K562 (cell line): ENCODE results near the gene RAB6A. TPM values are rescaled to one million over a fixed set of nuclear protein-coding genes. Genes with fewer than 3 reads are reported as not detected.

Experiments
- CC2D1A ChIP-seq: fragments of 450-650 bp; IDR thresholded peaks from 2 replicates; pipeline ENCODE4 v1.6.1; 2017; ENCODE audit warnings: mild to moderate bottlenecking
- ETS2 ChIP-seq: IDR thresholded peaks from 2 replicates; pipeline ENCODE4 v1.6.1; 2016; ENCODE audit warnings: borderline replicate concordance, missing genetic modification characterization, mild to moderate bottlenecking, moderate library complexity, missing compliant biosample characterization; ENCODE audit not compliant: poor library complexity, severe bottlenecking
- MEF2A ChIP-seq: IDR thresholded peaks from 2 replicates; pipeline ENCODE4 v1.6.1; 2011; ENCODE audit warnings: low read depth, mild to moderate bottlenecking, low read length, moderate library complexity; ENCODE audit not compliant: control insufficient read depth
- MTA1 ChIP-seq: fragments of 450-650 bp; IDR thresholded peaks from 2 replicates; pipeline ENCODE4 v1.6.1; 2017; ENCODE audit warnings: borderline replicate concordance
- SETDB1 ChIP-seq: IDR thresholded peaks from one replicate; pipeline ENCODE4 v1.6.1; 2012; ENCODE audit warnings: low read length, control low read depth, inconsistent platforms
- SRSF7 ChIP-seq: fragments of 200-400 bp; formaldehyde crosslinking; optimal IDR thresholded peaks from 2 replicates; pipeline ENCODE3; 2017; ENCODE audit warnings: mild to moderate bottlenecking, low read depth, low read length
- ZC3H8 ChIP-seq: fragments of 450-650 bp; IDR thresholded peaks from 2 replicates; pipeline ENCODE4 v1.6.1; 2017
- ZZZ3 ChIP-seq: fragments of 450-650 bp; IDR thresholded peaks from 2 replicates; pipeline ENCODE4 v1.6.1; 2016; ENCODE audit warnings: antibody characterized with exemption, mild to moderate bottlenecking, moderate library complexity
- polyA plus RNA-seq, 8 experiments: library from polyadenylated mRNA; depleted of rRNA in 4 of 8; stranded (reverse) in 5 of 8; unstranded in 3 of 8; fragments of >200 nt; fragmentation: Nextera tagmentation in 2 of 8; fragmentation: Illumina TruSeq in 1 of 8; extraction: Ambion mirVana in 2 of 8; extraction: Trizol in 1 of 8; gene quantifications; 2 replicates each; pipeline versions ENCODE4 v1.2.1 to v1.2.3, GENCODE V29; 2011 to 2014; ENCODE audit warnings: inconsistent platforms in 1 of 8, missing spikeins in 1 of 8
- total RNA-seq, 7 experiments: library from RNA; depleted of rRNA in 6 of 7; stranded (reverse); fragments of >200 nt in 6 of 7; fragmentation: Illumina TruSeq in 2 of 7; extraction: Trizol in 2 of 7; gene quantifications; 2 replicates each; pipeline versions ENCODE4 v1.2.1 to v1.2.3, GENCODE V29; 2011 to 2021; ENCODE audit warnings: low replicate concordance in 1 of 7
- TF ChIP-seq, protein P1 (sequence below): fragments of 250-450 bp; sonication (Bioruptor Pico); IDR thresholded peaks from 2 replicates; pipeline ENCODE4 v1.5.0; 2020; ENCODE audit warnings: mild to moderate bottlenecking
- TF ChIP-seq, protein P2 (sequence below): sonication (generic); formaldehyde crosslinking; IDR thresholded peaks from 2 replicates; pipeline ENCODE4 v1.8.1; 2023; ENCODE audit warnings: mild to moderate bottlenecking, missing genetic modification reagents
- TF ChIP-seq, protein P3 (sequence below): sonication (generic); formaldehyde crosslinking; IDR thresholded peaks from 2 replicates; pipeline ENCODE4 v1.9.0; 2022; ENCODE audit warnings: mild to moderate bottlenecking, missing genetic modification reagents
- TF ChIP-seq, protein P4 (sequence below): fragments of 250-450 bp; sonication (Bioruptor Pico); IDR thresholded peaks from 2 replicates; pipeline ENCODE4 v1.8.0; 2022; ENCODE audit warnings: inconsistent platforms, mild to moderate bottlenecking, moderate library complexity, borderline replicate concordance
- TF ChIP-seq, protein P5 (sequence below): IDR thresholded peaks from 2 replicates; pipeline ENCODE4 v1.6.1; 2011; ENCODE audit not compliant: insufficient read length; ENCODE audit errors: extremely low read depth
- TF ChIP-seq, protein P6 (sequence below), 2 experiments: fragments of 450-650 bp; IDR thresholded peaks; 2 replicates each; pipeline ENCODE4 v1.6.1; 2016
- TF ChIP-seq, protein P7 (sequence below): IDR thresholded peaks from 3 replicates; pipeline ENCODE4 v1.6.1; 2011; ENCODE audit warnings: borderline replicate concordance, mild to moderate bottlenecking; ENCODE audit not compliant: insufficient read length, insufficient read depth
- TF ChIP-seq, protein P8 (sequence below): fragments of 250-450 bp; sonication (Bioruptor Pico); IDR thresholded peaks from 2 replicates; pipeline ENCODE4 v1.8.0; 2021; ENCODE audit warnings: moderate library complexity, mild to moderate bottlenecking, inconsistent platforms

Gene RAB6A
- total and polyA plus RNA-seq, 9 of the 15 experiments (the other 6 are each of a cell fraction or from before 2014, with no cell fraction given): 14.0 to 95.3 (median 45.4) TPM

DNA sequence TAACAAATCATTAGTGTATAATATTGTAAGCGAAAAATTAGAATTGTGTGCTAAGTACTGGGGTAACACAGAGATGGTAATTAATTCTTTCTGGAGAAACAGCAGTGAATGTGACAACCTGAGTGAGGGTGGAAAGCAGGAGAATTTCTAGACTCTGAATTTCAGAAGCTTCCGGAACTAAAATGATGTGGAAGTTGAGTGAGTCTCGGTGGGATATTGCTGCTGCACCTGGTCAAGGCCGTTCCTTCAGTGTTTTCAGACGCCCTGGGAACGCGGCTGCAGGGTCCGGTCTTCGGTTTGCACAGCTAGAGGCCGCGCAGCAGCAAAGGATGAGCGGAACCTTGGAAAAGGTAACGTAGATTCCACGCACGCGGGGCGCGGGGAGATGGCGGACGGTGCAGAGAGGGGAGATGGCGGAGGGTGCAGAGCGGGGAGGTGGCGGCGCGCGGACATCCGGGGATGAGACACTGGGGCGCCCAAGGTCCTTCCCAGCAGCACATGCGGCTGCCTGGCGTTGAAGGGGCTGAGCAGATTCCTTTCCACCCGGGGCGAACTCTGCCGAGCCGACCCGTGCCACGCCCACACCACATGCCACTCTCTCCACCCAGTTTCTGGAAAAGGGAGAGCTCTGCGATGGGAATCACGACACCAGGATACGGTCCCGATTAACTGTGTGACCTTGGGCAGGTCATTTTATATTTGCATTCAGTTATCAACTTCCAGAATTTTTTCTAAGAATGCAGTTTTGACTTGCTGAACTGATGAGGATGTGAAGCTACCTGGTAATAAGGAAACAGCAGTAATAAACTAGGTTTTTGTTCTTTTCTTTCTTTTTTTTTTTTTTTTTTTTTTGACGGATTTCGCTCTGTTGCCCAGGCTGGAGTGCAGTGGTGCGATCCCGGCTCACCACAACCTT is 27.0 kb upstream of the RAB6A start, which contains the start of gene MRPL48 (continued):
- TF ChIP-seq, protein P1, sequence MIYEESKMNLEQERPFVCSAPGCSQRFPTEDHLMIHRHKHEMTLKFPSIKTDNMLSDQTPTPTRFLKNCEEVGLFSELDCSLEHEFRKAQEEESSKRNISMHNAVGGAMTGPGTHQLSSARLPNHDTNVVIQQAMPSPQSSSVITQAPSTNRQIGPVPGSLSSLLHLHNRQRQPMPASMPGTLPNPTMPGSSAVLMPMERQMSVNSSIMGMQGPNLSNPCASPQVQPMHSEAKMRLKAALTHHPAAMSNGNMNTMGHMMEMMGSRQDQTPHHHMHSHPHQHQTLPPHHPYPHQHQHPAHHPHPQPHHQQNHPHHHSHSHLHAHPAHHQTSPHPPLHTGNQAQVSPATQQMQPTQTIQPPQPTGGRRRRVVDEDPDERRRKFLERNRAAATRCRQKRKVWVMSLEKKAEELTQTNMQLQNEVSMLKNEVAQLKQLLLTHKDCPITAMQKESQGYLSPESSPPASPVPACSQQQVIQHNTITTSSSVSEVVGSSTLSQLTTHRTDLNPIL (CRISPR knock-in tag): no peak
- TF ChIP-seq, protein P2, sequence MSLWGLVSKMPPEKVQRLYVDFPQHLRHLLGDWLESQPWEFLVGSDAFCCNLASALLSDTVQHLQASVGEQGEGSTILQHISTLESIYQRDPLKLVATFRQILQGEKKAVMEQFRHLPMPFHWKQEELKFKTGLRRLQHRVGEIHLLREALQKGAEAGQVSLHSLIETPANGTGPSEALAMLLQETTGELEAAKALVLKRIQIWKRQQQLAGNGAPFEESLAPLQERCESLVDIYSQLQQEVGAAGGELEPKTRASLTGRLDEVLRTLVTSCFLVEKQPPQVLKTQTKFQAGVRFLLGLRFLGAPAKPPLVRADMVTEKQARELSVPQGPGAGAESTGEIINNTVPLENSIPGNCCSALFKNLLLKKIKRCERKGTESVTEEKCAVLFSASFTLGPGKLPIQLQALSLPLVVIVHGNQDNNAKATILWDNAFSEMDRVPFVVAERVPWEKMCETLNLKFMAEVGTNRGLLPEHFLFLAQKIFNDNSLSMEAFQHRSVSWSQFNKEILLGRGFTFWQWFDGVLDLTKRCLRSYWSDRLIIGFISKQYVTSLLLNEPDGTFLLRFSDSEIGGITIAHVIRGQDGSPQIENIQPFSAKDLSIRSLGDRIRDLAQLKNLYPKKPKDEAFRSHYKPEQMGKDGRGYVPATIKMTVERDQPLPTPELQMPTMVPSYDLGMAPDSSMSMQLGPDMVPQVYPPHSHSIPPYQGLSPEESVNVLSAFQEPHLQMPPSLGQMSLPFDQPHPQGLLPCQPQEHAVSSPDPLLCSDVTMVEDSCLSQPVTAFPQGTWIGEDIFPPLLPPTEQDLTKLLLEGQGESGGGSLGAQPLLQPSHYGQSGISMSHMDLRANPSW: no peak
- TF ChIP-seq, protein P3, sequence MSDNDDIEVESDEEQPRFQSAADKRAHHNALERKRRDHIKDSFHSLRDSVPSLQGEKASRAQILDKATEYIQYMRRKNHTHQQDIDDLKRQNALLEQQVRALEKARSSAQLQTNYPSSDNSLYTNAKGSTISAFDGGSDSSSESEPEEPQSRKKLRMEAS (CRISPR knock-in tag): peak; percentile 95
- TF ChIP-seq, protein P4, sequence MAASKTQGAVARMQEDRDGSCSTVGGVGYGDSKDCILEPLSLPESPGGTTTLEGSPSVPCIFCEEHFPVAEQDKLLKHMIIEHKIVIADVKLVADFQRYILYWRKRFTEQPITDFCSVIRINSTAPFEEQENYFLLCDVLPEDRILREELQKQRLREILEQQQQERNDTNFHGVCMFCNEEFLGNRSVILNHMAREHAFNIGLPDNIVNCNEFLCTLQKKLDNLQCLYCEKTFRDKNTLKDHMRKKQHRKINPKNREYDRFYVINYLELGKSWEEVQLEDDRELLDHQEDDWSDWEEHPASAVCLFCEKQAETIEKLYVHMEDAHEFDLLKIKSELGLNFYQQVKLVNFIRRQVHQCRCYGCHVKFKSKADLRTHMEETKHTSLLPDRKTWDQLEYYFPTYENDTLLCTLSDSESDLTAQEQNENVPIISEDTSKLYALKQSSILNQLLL (CRISPR knock-in tag): no peak
- TF ChIP-seq, protein P5, sequence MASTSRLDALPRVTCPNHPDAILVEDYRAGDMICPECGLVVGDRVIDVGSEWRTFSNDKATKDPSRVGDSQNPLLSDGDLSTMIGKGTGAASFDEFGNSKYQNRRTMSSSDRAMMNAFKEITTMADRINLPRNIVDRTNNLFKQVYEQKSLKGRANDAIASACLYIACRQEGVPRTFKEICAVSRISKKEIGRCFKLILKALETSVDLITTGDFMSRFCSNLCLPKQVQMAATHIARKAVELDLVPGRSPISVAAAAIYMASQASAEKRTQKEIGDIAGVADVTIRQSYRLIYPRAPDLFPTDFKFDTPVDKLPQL: peak; percentile 82
- TF ChIP-seq, protein P6, sequence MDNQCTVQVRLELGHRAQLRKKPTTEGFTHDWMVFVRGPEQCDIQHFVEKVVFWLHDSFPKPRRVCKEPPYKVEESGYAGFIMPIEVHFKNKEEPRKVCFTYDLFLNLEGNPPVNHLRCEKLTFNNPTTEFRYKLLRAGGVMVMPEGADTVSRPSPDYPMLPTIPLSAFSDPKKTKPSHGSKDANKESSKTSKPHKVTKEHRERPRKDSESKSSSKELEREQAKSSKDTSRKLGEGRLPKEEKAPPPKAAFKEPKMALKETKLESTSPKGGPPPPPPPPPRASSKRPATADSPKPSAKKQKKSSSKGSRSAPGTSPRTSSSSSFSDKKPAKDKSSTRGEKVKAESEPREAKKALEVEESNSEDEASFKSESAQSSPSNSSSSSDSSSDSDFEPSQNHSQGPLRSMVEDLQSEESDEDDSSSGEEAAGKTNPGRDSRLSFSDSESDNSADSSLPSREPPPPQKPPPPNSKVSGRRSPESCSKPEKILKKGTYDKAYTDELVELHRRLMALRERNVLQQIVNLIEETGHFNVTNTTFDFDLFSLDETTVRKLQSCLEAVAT (IDR thresholded peaks at IDR 0.05): peak; percentile 18 to 35; a peak in 1 of 4 replicates
- TF ChIP-seq, protein P7, sequence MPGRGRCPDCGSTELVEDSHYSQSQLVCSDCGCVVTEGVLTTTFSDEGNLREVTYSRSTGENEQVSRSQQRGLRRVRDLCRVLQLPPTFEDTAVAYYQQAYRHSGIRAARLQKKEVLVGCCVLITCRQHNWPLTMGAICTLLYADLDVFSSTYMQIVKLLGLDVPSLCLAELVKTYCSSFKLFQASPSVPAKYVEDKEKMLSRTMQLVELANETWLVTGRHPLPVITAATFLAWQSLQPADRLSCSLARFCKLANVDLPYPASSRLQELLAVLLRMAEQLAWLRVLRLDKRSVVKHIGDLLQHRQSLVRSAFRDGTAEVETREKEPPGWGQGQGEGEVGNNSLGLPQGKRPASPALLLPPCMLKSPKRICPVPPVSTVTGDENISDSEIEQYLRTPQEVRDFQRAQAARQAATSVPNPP: no peak
- TF ChIP-seq, protein P8, sequence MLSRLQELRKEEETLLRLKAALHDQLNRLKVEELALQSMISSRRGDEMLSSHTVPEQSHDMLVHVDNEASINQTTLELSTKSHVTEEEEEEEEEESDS (CRISPR knock-in tag): no peak
- TF ChIP-seq ZZZ3 (no peak), CC2D1A (no peak; the same call in 1 of the 2 replicates), MEF2A (no peak), SRSF7 (no peak), ZC3H8 (peak; percentile 88; the same call in 1 of the 2 replicates), SETDB1 (no peak), MTA1 (peak; percentile 74; the same call in 1 of the 2 replicates), ETS2 (tag) (no peak)
